HL-60 (cell line): ENCODE results near the gene CTNNA1.

Experiments used
- DNase-seq, 2 experiments: peaks; one replicate each; pipeline ENCODE4 v3.0.0-alpha.2; 2010 to 2020; ENCODE audit warnings: low read depth in 1 of 2, low spot score in 1 of 2
- H3K27ac ChIP-seq: fragments of 250-450 bp; sonication (Bioruptor Pico); replicated peaks from 2 replicates; pipeline ENCODE4 v1.5.1; 2020; ENCODE audit warnings: mild to moderate bottlenecking, moderate library complexity
- H3K27me3 ChIP-seq: fragments of 250-450 bp; sonication (Bioruptor Pico); 2 replicates; pipeline ENCODE4 v1.5.1; 2021; ENCODE audit warnings: mild to moderate bottlenecking, moderate library complexity; ENCODE audit not compliant: insufficient read depth, poor library complexity, severe bottlenecking
- H3K4me3 ChIP-seq: replicated peaks from 2 replicates; pipeline ENCODE4 v1.5.1; 2011; ENCODE audit warnings: mild to moderate bottlenecking, control low read depth, low read length; ENCODE audit not compliant: insufficient read depth
- GABPA ChIP-seq: IDR thresholded peaks from 2 replicates; pipeline ENCODE4 v1.6.1; 2012; ENCODE audit warnings: low read depth
- POLR2AphosphoS5 ChIP-seq: IDR thresholded peaks from 2 replicates; pipeline ENCODE4 v1.6.1; 2012; ENCODE audit warnings: low read depth
- REST ChIP-seq: IDR thresholded peaks from 2 replicates; pipeline ENCODE4 v1.6.1; 2012; ENCODE audit warnings: low read depth; ENCODE audit not compliant: insufficient replicate concordance
- SPI1 ChIP-seq: IDR thresholded peaks from 2 replicates; pipeline ENCODE4 v1.6.1; 2012; ENCODE audit warnings: low read depth, mild to moderate bottlenecking, borderline replicate concordance
- TF ChIP-seq, protein P1 (sequence below): IDR thresholded peaks from one replicate; pipeline ENCODE4 v1.5.1; 2011; ENCODE audit warnings: low read length, control low read depth, inconsistent platforms; ENCODE audit not compliant: insufficient read depth

The CTNNA1 gene

DNA sequence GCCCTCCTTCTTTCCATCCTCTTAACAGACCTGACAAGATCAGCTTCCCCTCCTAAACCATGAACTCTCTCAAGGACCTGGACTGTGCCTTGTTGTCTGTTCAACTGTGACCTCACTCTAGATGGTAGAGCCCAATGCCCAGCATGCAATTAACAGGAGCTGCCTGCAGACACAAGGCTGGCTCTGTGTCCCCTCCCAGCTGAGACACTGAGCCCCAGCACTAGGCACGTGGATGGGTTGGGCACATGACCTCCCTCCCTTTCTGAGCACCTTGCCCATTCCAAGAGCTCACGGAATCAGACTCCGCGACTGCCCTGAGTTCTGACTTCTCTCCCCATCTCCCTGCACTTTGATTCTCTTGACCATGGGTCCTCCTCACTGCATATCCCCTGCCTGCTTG is 215.4 kb downstream of the CTNNA1 start:
- DNase-seq: no peak
- TF ChIP-seq, protein P1, sequence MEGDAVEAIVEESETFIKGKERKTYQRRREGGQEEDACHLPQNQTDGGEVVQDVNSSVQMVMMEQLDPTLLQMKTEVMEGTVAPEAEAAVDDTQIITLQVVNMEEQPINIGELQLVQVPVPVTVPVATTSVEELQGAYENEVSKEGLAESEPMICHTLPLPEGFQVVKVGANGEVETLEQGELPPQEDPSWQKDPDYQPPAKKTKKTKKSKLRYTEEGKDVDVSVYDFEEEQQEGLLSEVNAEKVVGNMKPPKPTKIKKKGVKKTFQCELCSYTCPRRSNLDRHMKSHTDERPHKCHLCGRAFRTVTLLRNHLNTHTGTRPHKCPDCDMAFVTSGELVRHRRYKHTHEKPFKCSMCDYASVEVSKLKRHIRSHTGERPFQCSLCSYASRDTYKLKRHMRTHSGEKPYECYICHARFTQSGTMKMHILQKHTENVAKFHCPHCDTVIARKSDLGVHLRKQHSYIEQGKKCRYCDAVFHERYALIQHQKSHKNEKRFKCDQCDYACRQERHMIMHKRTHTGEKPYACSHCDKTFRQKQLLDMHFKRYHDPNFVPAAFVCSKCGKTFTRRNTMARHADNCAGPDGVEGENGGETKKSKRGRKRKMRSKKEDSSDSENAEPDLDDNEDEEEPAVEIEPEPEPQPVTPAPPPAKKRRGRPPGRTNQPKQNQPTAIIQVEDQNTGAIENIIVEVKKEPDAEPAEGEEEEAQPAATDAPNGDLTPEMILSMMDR: no peak
- no peak for TF ChIP-seq GABPA
- no peak for TF ChIP-seq POLR2AphosphoS5
- no peak for TF ChIP-seq REST
- no peak for TF ChIP-seq SPI1
- no peaks in the 10 kb centered on the region for H3K27me3 ChIP-seq
- no peak overlapping the region for H3K27ac ChIP-seq
- no peak overlapping the region for H3K4me3 ChIP-seq

DNA sequence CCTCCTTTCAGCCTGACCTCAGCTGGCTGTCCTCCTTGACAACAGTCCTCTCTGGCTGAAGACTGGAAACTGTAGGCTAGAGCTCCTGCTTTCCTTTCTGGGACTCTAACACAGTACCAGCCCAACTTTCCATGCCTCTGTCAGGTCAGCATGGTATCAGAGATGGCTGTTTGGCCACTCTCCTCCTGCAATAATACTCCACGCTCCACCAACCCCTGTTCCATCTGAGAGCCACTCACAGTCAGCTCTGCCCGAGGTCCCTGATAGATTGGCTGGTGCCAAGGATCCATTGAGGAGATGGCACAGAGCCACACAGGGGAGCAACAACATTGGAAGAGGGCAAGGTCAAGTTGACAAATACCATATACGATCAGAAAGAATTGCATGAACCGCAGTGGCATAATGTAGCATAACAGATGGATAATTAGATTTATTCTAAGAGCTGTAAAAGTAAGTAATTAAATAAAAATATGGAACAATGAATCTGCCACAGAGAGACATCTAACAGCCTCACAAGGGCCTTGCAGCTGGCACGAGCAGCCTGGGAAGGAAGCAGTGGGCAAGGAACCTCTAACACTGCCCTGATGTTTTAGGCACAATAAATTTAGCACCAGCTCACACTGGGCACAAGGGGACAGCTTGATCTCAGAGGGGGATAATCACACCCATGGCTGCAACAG is 216.2 kb downstream of the CTNNA1 start:
- no peak for DNase-seq
- H3K4me3 ChIP-seq: no peak overlapping the region
- H3K27me3 ChIP-seq: no peaks in the 10 kb centered on the region
- no peak overlapping the region for H3K27ac ChIP-seq
- TF ChIP-seq SPI1 (no peak), GABPA (no peak), POLR2AphosphoS5 (no peak), REST (no peak)
- TF ChIP-seq, protein P1: no peak

DNA sequence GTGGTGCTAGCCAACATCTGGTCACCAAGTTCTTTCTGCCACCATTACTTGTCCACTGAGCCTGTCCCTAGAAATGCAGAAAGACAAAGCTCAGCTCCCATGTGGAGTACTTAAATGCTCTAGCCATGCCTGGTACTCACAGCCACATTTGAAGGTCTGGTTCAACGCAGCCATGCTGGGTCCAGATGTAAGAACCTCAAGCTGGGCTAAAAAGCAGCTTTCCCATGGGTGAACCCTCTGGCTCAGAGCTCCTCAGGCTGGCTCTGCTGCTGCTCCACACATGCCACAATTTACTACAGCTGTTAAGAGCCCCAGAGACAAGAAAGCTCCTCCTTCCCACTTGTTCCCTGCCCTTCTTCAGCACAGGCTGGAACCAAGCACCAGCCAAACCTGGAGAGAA is 219.0 kb downstream of the CTNNA1 start:
- Histone ChIP-seq H3K27me3 (no peaks in the 10 kb centered on the region), H3K4me3 (no peak overlapping the region), H3K27ac (no peak overlapping the region)
- no peak for DNase-seq
- no peak for TF ChIP-seq GABPA
- no peak for TF ChIP-seq SPI1
- TF ChIP-seq, protein P1: no peak
- TF ChIP-seq POLR2AphosphoS5: no peak
- TF ChIP-seq REST: no peak
